GM19193 (cell line): Measurements from ENCODE around the gene ENO3.

Experiments used
- POLR2A ChIP-seq: IDR thresholded peaks from 4 replicates; pipeline ENCODE4 v1.6.1; 2011; ENCODE audit not compliant: insufficient read depth, insufficient read length; ENCODE audit errors: extremely low read depth

The ENO3 gene

DNA sequence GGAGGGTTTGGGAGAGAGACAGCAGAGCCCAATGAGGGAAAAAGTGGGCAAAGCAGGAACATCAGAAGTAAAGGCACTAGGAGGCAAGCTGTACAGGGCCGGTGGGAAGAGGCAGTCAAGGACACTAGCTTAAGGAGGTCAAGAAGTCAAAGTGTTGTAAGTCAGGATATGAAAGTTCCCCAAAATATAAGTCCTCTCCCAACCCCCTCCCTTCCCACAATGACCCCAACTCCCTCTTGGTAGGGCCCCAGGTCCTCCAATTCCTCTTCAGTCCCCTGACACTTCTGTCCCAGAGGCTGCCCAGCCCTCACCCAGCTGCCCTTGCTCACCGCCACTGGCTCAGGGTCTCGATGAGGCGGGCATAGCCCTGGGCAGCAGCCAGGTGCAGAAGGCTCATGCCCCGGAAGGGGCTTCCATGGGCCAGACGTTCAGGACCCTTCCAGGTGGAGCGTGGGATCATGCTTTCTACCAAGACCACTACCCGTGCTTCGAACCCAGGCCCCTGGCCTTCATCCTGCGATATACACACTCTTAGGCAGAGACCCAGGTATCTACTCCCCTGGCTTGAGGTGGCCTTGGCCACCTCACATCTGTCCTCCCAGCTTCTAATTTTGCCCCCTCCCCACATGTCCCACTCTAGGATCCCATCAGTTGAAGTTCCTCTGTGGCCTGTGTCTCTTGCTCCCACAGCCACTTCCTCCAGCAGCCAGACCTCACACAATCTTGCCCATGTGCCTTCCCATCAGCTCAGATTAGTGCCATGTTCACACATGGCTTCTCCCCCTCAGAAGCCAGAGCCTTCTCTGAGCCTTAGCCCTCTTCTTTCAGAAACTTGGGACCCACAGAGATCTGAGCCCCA, 22.6 kb downstream of the ENO3 start:
- no peak for TF ChIP-seq POLR2A

DNA sequence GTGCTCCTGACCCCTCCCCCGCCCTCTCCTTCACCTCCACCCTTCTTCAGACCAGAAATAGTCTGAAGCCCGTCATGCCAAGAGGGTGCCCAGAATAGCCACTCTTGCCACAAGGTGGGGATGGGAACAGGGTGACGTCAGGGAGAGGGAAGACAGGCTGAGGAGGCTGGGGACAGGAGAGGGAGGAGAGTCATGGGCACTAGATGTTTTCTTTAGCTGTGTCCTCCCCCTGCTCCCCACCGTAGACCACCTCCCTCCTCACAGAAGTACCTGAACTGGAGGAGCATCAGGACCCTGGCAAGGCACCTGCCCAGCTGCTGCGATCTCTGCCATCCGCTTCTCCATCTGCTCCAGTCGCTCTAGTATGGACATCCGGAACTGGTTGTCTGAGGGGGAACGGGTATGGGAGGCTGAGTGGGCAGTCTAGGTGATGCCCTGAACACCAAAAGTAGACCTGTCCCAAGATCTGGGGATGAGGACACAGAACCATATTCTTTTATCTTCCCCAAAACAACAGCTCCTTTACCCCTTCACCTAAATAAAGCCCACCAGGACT, 23.3 kb downstream of the ENO3 start:
- TF ChIP-seq POLR2A, result no peak

GRCh38 chr17:4978726-4979125, 27.8 kb downstream of the ENO3 start:
- TF ChIP-seq POLR2A, result no peak

GRCh38 chr17:4980644-4981216, 29.8 kb downstream of the ENO3 start:
- TF ChIP-seq POLR2A, result peak; percentile 57

DNA sequence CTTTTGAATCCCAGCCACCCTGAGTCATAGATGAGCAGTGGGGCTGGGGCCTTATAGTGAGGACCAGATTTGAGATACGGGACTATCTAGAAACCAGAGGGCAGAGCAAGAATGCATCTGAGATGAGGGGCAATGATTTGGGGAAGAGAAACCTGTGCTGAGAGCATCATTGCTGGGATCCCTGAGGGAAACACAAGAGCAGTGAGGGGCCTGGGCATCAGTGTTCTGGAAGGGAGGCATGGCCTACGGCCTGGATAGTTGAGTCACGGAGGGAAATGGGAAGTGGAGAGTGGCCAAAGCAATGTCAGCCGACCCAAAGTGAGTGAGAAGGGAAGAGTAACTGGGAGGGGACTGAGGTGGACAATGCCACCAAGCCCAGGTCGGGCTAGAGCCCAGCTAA, 31.4 kb downstream of the ENO3 start:
- no peak for TF ChIP-seq POLR2A

DNA sequence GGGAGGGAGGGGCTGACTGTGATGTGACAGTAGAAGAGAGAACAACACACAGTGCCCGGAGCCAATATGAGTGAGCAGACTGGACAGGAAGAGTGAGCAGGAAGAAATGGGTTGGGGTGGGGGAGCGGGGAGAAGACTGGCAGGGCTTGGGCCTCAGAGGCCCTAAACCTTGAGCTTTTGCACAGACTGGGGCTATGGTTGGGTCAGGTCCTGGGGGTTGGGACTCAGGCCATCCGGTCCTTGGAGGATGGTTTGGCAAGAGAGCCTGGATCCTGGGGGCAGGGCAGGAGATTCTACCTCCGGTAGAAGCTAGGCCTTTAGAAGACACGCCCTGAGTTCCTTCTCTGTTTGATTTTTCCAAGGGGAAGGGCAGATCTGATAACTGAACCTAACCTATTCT, 35.5 kb downstream of the ENO3 start:
- TF ChIP-seq POLR2A, result no peak

DNA sequence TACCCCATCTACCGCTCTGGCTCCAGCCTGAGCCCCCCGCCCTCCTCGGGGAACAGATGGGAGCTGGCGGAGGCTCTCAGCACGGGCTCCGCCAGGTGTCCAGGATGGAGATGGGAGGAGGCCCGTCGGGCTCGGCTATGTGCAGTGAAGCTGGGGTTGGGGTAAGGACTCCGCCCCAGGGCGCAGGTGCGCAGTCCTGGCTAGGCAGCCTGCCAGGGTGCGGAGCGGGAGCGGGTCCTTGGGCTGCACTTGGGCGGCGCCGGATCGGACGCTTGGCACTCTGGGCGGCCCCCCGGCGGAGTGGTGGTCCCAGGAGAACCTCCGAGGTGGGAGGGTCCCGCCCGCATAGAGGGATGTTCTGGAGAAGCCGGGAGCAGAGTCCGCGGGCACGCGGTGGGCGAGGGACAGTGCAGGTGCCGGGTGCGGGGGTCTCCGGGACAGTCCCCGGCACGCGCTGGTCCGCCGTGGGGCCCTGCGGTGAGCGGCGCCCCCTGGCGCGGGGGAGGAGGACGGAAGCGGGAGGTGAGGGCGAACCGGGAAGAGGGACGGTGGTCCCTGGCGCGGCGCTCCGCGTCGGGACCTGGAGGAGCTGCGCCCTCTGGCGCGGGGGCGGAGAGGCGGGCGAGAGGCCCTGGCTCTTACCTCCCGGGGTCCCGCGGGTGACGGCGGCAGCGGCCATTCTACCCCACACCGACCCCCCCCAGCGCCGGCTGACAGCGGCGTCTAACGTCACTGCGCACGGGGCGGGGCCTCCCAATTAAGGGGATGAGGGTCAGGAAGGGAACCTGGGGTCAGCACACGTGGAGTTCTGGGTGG, 36.2 kb downstream of the ENO3 start, which contains the start of gene CAMTA2:
Gene CAMTA2, minus strand, starts transcription at position 725 of the 816 bp plus-strand sequence. CDS start 1,453 bp downstream, outside the sequence.
- TF ChIP-seq POLR2A, result peak; percentile 60

- no peak for TF ChIP-seq POLR2A
These were observed 37.0 kb downstream of the ENO3 start for GRCh38 chr17:4987767-4988567.

DNA sequence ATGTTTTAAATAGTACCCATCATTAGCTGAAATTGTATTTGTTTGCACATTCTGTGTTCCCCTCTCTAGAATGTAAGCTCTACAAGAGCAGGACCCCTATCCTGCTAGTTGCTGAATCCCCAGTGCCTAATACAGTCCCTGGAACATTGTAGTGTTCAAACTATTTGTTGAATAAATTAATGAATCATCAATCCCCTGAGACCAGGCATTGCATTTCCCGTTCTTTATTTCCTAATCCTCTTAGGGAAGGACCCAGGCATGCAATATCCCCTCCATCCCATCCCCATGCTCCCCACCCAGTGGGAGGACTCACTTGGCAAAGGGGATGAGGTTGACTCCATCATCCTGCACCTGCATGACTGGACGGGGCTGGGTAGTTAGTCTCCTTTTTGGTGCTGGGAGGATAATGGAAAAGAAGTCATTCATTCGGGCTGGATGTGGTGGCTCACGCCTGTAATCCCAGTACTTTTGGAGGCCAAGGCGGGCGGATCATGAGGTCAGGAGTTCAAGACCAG, 43.2 kb downstream of the ENO3 start:
- no peak for TF ChIP-seq POLR2A

GRCh38 chr17:4997302-4998026, 46.5 kb downstream of the ENO3 start, which contains the start of the genes INCA1 and KIF1C:
Gene INCA1, minus strand, starts transcription at chr17:4997522. Its CDS starts 3,085 bp downstream, at chr17:4994437.
Gene KIF1C, plus strand, starts transcription at chr17:4997950. Its CDS starts 2,297 bp downstream, at chr17:5000247.
- peak; percentile 57 for TF ChIP-seq POLR2A

DNA sequence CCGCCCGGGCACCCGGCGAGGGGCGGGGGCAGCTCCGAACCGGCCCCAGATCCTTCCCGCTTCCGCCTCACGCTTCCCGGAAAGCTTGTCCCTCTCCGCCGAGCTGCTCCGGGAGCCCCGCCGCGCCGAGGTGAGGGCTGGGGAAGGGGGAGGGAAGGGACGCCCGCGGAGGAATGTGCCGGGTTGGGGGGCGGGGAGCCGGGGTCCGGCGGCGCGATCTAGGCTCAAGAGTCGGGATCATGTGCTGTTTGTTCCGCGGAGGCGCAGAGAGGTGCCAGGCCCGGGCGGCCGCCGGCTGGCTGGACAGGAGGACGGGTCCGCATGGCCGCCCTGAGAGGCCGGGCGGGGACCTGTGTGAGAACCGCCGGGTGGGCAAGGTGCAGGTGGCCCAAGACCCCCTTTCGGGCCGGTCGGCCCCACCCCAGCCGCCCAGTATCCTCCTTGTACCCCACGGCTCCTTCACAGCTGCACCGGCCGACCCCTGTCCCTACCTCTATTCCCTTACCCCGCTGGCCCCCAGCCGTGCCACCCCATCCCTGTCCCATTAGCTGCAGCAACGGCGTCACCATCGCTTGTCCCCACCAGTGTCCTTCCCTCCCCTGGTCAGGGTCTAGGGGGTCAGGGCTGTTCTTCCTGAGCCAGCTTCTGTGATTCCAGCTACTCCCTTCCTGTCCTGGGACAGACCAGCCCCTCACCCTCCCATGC, 47.3 kb downstream of the ENO3 start:
- no peak for TF ChIP-seq POLR2A

- peak; percentile 44 for TF ChIP-seq POLR2A
These were observed 48.0 kb downstream of the ENO3 start for GRCh38 chr17:4998732-4999429.
